CD4-positive, alpha-beta T cell (primary cell): ENCODE measurements around the gene USP26. TPM values are rescaled to one million over a fixed set of nuclear protein-coding genes. Genes with fewer than 3 reads are reported as not detected.

ENCODE experiments used
- ATAC-seq: fragments of 200-7000 bp; cut with Tn5 transposase; one replicate; pipeline ENCODE4 v1.10.0; 2022; ENCODE audit warnings: mild to moderate bottlenecking; ENCODE audit not compliant: poor library complexity
- CTCF ChIA-PET: fragments of 350-600 bp; sonication (Branson Sonifier 250); formaldehyde crosslinking; loops from one replicate; lab custom pipeline; 2021; ENCODE audit warnings: antibody characterized with exemption, inconsistent platforms; lab: Charles Lee
- POLR2A ChIA-PET: fragments of 350-600 bp; sonication (Branson Sonifier 250); formaldehyde crosslinking; loops from one replicate; lab custom pipeline; 2021; ENCODE audit warnings: antibody characterized with exemption, inconsistent platforms; lab: Charles Lee
- DNase-seq, 14 experiments: peaks; one replicate each; pipeline ENCODE4 v3.0.0-alpha.2; 2013 to 2020; ENCODE audit warnings: mixed read lengths in 2 of 14
- H3K27ac ChIP-seq, 2 donors: one replicate each; pipeline versions ENCODE4 v1.5.1 to v1.7.0; 2013; ENCODE audit warnings: low read length in 2 of 2, low read depth in 1 of 2, mild to moderate bottlenecking in 1 of 2
- H3K27me3 ChIP-seq, 2 experiments: 1 replicate in 1 of 2; 2 replicates in 1 of 2; pipeline versions ENCODE4 v1.6.1 to v1.7.0; 2013; ENCODE audit warnings: low read length in 2 of 2, control low read depth in 1 of 2, mild to moderate bottlenecking in 1 of 2, moderate library complexity in 1 of 2; ENCODE audit not compliant: insufficient read depth in 2 of 2, control insufficient read depth in 1 of 2
- H3K36me3 ChIP-seq: one replicate; pipeline ENCODE4 v1.6.1; 2013; ENCODE audit warnings: low read length, control low read depth; ENCODE audit not compliant: insufficient read depth
- H3K4me1 ChIP-seq: one replicate; pipeline ENCODE4 v1.6.1; 2013; ENCODE audit warnings: low read length, control low read depth; ENCODE audit not compliant: insufficient read depth
- H3K4me3 ChIP-seq: one replicate; pipeline ENCODE4 v1.5.1; 2013; ENCODE audit warnings: mild to moderate bottlenecking, low read length, moderate library complexity
- H3K9me3 ChIP-seq, 2 experiments: 1 replicate in 1 of 2; 2 replicates in 1 of 2; pipeline versions ENCODE4 v1.6.1 to v1.7.0; 2013; ENCODE audit warnings: low read length in 2 of 2, mild to moderate bottlenecking in 2 of 2, control low read depth in 1 of 2, moderate library complexity in 1 of 2; ENCODE audit not compliant: control insufficient read depth in 1 of 2, insufficient read depth in 1 of 2
- H3K27ac Mint-ChIP-seq: one replicate; pipeline ENCODE4 v1.8.0; 2020; ENCODE audit warnings: mixed read lengths
- H3K27me3 Mint-ChIP-seq: one replicate; pipeline ENCODE4 v1.8.0; 2021; ENCODE audit warnings: mixed read lengths
- H3K36me3 Mint-ChIP-seq: one replicate; pipeline ENCODE4 v1.8.0; 2021; ENCODE audit warnings: low read depth, mixed read lengths
- H3K4me1 Mint-ChIP-seq: one replicate; pipeline ENCODE4 v1.8.0; 2021; ENCODE audit warnings: low read depth, mixed read lengths
- H3K4me3 Mint-ChIP-seq: one replicate; pipeline ENCODE4 v1.8.0; 2020; ENCODE audit warnings: mild to moderate bottlenecking, mixed read lengths
- H3K9me3 Mint-ChIP-seq: one replicate; pipeline ENCODE4 v1.8.0; 2020; ENCODE audit warnings: mixed read lengths
- intact Hi-C, 2 experiments: fragments of 100-400 bp; cut with DNase I in 1 of 2; cut with micrococcal nuclease in 1 of 2; formaldehyde crosslinking; loops; one replicate each; pipeline versions ENCODE4 v1.15.1 to v1.9.0; 2023 to 2025; cut with DNase I, micrococcal nuclease
- polyA plus RNA-seq, 2 donors: library from polyadenylated mRNA; unstranded; fragments of 120-200 nt; gene quantifications; one replicate each; pipeline ENCODE4 v1.2.1, GENCODE V29; 2013
- total RNA-seq, 174 experiments: library from RNA in 2 of 174; stranded (reverse) in 2 of 174; gene quantifications; one replicate each; pipeline ENCODE4 v1.2.3 and lab custom pipeline; 2021 to 2026
- TF ChIP-seq, protein P1 (sequence below): fragments of 200-600 bp; IDR thresholded peaks from one replicate; pipeline ENCODE4 v1.8.0; 2022; ENCODE audit warnings: antibody characterized with exemption, mild to moderate bottlenecking

Gene USP26, protein sequence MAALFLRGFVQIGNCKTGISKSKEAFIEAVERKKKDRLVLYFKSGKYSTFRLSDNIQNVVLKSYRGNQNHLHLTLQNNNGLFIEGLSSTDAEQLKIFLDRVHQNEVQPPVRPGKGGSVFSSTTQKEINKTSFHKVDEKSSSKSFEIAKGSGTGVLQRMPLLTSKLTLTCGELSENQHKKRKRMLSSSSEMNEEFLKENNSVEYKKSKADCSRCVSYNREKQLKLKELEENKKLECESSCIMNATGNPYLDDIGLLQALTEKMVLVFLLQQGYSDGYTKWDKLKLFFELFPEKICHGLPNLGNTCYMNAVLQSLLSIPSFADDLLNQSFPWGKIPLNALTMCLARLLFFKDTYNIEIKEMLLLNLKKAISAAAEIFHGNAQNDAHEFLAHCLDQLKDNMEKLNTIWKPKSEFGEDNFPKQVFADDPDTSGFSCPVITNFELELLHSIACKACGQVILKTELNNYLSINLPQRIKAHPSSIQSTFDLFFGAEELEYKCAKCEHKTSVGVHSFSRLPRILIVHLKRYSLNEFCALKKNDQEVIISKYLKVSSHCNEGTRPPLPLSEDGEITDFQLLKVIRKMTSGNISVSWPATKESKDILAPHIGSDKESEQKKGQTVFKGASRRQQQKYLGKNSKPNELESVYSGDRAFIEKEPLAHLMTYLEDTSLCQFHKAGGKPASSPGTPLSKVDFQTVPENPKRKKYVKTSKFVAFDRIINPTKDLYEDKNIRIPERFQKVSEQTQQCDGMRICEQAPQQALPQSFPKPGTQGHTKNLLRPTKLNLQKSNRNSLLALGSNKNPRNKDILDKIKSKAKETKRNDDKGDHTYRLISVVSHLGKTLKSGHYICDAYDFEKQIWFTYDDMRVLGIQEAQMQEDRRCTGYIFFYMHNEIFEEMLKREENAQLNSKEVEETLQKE
- total RNA-seq (not detected), total RNA-seq (lab: John Stamatoyannopoulos, UW) (0 to 0.15 (median 0) reads per million in 172 experiments)
- polyA plus RNA-seq (2013, experiment 1 of 2): not detected
- polyA plus RNA-seq (2013, experiment 2 of 2): not detected

DNA sequence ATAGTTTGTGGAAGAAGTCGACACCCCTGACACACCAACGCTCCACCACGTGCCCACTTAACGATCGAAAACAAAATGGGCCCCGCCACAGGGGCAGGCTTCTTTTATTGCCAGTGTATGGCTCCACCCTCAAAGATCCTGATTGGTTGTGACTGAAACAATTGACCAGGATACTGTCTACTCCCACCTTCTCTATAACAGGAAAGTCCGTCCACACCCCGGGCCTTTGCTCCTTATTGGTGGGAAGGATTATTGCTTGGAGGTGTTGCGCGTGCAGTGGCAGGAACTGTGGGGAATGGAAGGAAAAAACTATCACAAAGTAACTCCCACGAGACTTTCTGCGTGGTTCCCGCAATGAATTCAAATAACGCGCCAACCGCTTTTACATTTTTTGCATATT lies at the start of gene USP26:
Gene USP26, minus strand, starts transcription at position 79 of the 400 bp plus-strand sequence. CDS start 68,889 bp downstream, outside the sequence.
- TF ChIP-seq, protein P1, sequence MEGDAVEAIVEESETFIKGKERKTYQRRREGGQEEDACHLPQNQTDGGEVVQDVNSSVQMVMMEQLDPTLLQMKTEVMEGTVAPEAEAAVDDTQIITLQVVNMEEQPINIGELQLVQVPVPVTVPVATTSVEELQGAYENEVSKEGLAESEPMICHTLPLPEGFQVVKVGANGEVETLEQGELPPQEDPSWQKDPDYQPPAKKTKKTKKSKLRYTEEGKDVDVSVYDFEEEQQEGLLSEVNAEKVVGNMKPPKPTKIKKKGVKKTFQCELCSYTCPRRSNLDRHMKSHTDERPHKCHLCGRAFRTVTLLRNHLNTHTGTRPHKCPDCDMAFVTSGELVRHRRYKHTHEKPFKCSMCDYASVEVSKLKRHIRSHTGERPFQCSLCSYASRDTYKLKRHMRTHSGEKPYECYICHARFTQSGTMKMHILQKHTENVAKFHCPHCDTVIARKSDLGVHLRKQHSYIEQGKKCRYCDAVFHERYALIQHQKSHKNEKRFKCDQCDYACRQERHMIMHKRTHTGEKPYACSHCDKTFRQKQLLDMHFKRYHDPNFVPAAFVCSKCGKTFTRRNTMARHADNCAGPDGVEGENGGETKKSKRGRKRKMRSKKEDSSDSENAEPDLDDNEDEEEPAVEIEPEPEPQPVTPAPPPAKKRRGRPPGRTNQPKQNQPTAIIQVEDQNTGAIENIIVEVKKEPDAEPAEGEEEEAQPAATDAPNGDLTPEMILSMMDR: no peak
- no peaks in the 10 kb centered on the region for H3K36me3 ChIP-seq
- ChIA-PET POLR2A (no interaction called here), CTCF (no interaction called here)
- no peak for ATAC-seq
- H3K4me1 ChIP-seq: no peaks in the 10 kb centered on the region
- no peaks in the 10 kb centered on the region for H3K27me3 Mint-ChIP-seq
- no peaks in the 10 kb centered on the region for H3K36me3 Mint-ChIP-seq
- H3K4me1 Mint-ChIP-seq: no peaks in the 10 kb centered on the region
- H3K9me3 Mint-ChIP-seq: no peaks in the 10 kb centered on the region
- intact Hi-C loops: no loop called here
- H3K27ac Mint-ChIP-seq: no peak within 1 kb of the TSS
- H3K4me3 Mint-ChIP-seq: no peak within 1 kb of the TSS
- no peaks in the 10 kb centered on the region for H3K9me3 ChIP-seq
- no peak for DNase-seq
- no peak within 1 kb of the TSS for H3K4me3 ChIP-seq
- no peak within 1 kb of the TSS for H3K27ac ChIP-seq
- no peaks in the 10 kb centered on the region for H3K27me3 ChIP-seq

DNA sequence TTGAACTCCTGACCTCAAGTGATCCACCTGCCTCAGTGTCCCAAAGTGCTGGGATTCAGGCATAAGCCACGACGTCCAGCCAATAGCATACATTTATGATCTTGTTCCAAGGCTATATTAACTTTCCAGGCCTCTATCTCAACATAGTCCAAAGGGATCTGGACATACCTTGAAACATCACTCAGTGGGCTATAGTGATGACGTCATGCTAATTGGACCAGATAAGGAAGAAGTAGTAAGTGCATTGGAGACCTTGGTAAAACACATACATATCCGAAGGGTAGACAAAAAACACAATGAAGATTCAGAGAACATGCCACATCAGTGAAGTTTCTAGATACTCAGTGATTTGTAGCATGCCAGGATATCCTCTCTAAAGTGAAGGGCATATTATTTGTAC lies 37.4 kb upstream of the USP26 start:
- TF ChIP-seq, protein P1: no peak
- Histone ChIP-seq H3K27ac (no peak overlapping the region), H3K27me3 (no peaks in the 10 kb centered on the region), H3K9me3 (no peaks in the 10 kb centered on the region), H3K36me3 (no peaks in the 10 kb centered on the region), H3K4me1 (no peaks in the 10 kb centered on the region), H3K4me3 (no peak overlapping the region)
- ChIA-PET POLR2A (no interaction called here), CTCF (no interaction called here)
- ATAC-seq: no peak
- no peaks in the 10 kb centered on the region for H3K9me3 Mint-ChIP-seq
- no peak for DNase-seq
- no peaks in the 10 kb centered on the region for H3K36me3 Mint-ChIP-seq
- intact Hi-C loops: no loop called here
- H3K4me3 Mint-ChIP-seq: no peak overlapping the region
- H3K27ac Mint-ChIP-seq: no peak overlapping the region
- no peaks in the 10 kb centered on the region for H3K4me1 Mint-ChIP-seq
- no peaks in the 10 kb centered on the region for H3K27me3 Mint-ChIP-seq

DNA sequence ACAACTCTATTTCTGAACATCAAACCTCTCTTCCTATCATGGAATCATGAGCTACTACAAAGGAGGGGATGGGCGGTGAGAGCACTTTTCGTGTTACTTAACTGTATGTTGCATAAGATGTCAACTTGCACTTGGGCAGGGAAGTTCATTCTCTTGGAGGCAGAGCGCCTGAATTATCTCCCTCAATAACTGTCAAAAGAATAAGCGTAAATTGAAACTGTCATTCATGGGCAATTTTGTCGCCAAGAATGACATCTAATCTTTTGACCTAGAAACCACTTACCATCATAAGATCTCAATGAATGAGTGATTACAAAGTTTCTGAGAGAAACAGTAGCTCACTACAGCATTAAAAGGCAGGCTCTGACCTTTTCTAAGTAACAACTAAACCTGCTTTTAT lies 23.5 kb upstream of the USP26 start:
- CTCF ChIA-PET: no interaction called here
- TF ChIP-seq, protein P1: no peak
- H3K36me3 Mint-ChIP-seq: no peaks in the 10 kb centered on the region
- Histone ChIP-seq H3K36me3 (no peaks in the 10 kb centered on the region), H3K27me3 (no peaks in the 10 kb centered on the region), H3K4me3 (no peak overlapping the region), H3K4me1 (no peaks in the 10 kb centered on the region), H3K27ac (no peak overlapping the region), H3K9me3 (no peaks in the 10 kb centered on the region)
- H3K27me3 Mint-ChIP-seq: no peaks in the 10 kb centered on the region
- no peaks in the 10 kb centered on the region for H3K4me1 Mint-ChIP-seq
- H3K4me3 Mint-ChIP-seq: no peak overlapping the region
- DNase-seq: no peak
- ATAC-seq: no peak
- no peaks in the 10 kb centered on the region for H3K9me3 Mint-ChIP-seq
- intact Hi-C loops: no loop called here
- POLR2A ChIA-PET: no interaction called here
- no peak overlapping the region for H3K27ac Mint-ChIP-seq
